IMR-90 (cell line): ENCODE data around the gene SLC35E2B. TPM values are rescaled to one million over a fixed set of nuclear protein-coding genes. Genes with fewer than 3 reads are reported as not detected.
A peak's percentile ranks its signal among the peaks of the same experiment; 100 is the strongest.

ENCODE experiments used
- ATAC-seq: fragments of 200-7000 bp; cut with Tn5 transposase; 2 replicates; pipeline ENCODE4 v1.9.1; 2020; ENCODE audit warnings: low read depth, mild to moderate bottlenecking, moderate library complexity
- BruUV-seq: library from RNA; stranded (reverse); fragments of 400-500 nt; replicated peaks from 2 replicates; lab custom pipeline; 2021; lab: Mats Ljungman, UMichigan
- CTCF ChIA-PET: fragments of 300-600 bp; formaldehyde crosslinking; extraction: SDS; loops from one replicate; lab custom pipeline; 2021; ENCODE audit warnings: antibody characterized with exemption; lab: Yijun Ruan, JAX
- POLR2A ChIA-PET: fragments of 300-600 bp; sonication (Branson Sonifier 250); formaldehyde crosslinking; loops from one replicate; lab custom pipeline; 2022; ENCODE audit warnings: antibody characterized with exemption; ENCODE audit not compliant: unreplicated experiment; lab: Charles Lee
- DNase-seq: peaks from one replicate; pipeline ENCODE4 v3.0.0; 2013
- H2AFZ ChIP-seq: replicated peaks from 2 replicates; pipeline ENCODE3; 2013; ENCODE audit warnings: low read length, mild to moderate bottlenecking; ENCODE audit not compliant: poor library complexity
- H2AK5ac ChIP-seq: 2 replicates; pipeline ENCODE4 v1.6.1; 2013; ENCODE audit warnings: low read depth, low read length, inconsistent platforms
- H2AK9ac ChIP-seq: replicated peaks from 2 replicates; pipeline ENCODE3; 2013; ENCODE audit warnings: mild to moderate bottlenecking, low read depth, low read length, moderate library complexity; ENCODE audit not compliant: poor library complexity
- H2BK120ac ChIP-seq: 2 replicates; pipeline ENCODE4 v1.6.1; 2013; ENCODE audit warnings: low read depth, low read length, inconsistent platforms
- H2BK15ac ChIP-seq: 3 replicates; pipeline ENCODE4 v1.6.1; 2013; ENCODE audit warnings: low read depth, low read length, inconsistent platforms
- H2BK20ac ChIP-seq: 2 replicates; pipeline ENCODE4 v1.6.1; 2013; ENCODE audit warnings: low read depth, mild to moderate bottlenecking, inconsistent platforms, low read length, moderate library complexity
- H2BK5ac ChIP-seq: 2 replicates; pipeline ENCODE4 v1.6.1; 2013; ENCODE audit warnings: mild to moderate bottlenecking, low read depth, low read length, inconsistent platforms; ENCODE audit not compliant: poor library complexity, severe bottlenecking
- H3K14ac ChIP-seq: replicated peaks from 2 replicates; pipeline ENCODE4 v1.6.1; 2013; ENCODE audit warnings: low read depth, low read length, inconsistent platforms
- H3K18ac ChIP-seq: 2 replicates; pipeline ENCODE4 v1.6.1; 2013; ENCODE audit warnings: low read depth, low read length, control low read depth
- H3K23ac ChIP-seq: 2 replicates; pipeline ENCODE4 v1.6.1; 2013; ENCODE audit warnings: low read depth, low read length, inconsistent platforms
- H3K27ac ChIP-seq: 2 replicates; pipeline ENCODE4 v1.5.1; 2013; ENCODE audit warnings: mild to moderate bottlenecking, control low read depth, low read length; ENCODE audit not compliant: insufficient read depth
- H3K27me3 ChIP-seq: 2 replicates; pipeline ENCODE4 v1.6.1; 2013; ENCODE audit warnings: low read length; ENCODE audit not compliant: control insufficient read depth, insufficient read depth
- H3K36me3 ChIP-seq: 2 replicates; pipeline ENCODE4 v1.6.1; 2013; ENCODE audit warnings: low read length, mixed read lengths; ENCODE audit not compliant: control insufficient read depth, insufficient read depth
- H3K4ac ChIP-seq: 2 replicates; pipeline ENCODE4 v1.6.1; 2013; ENCODE audit warnings: low read depth, low read length, inconsistent platforms
- H3K4me1 ChIP-seq: 2 replicates; pipeline ENCODE4 v1.6.1; 2013; ENCODE audit warnings: low read length, mixed read lengths; ENCODE audit not compliant: control insufficient read depth, insufficient read depth
- H3K4me2 ChIP-seq: 2 replicates; pipeline ENCODE4 v1.6.1; 2013; ENCODE audit warnings: low read depth, mild to moderate bottlenecking, control low read depth, low read length, moderate library complexity
- H3K4me3 ChIP-seq: 2 replicates; pipeline ENCODE4 v1.5.1; 2013; ENCODE audit warnings: low read depth, mild to moderate bottlenecking, control low read depth, low read length, moderate library complexity; ENCODE audit not compliant: insufficient read depth
- H3K56ac ChIP-seq: 2 replicates; pipeline ENCODE4 v1.6.1; 2013; ENCODE audit warnings: low read length, inconsistent platforms; ENCODE audit not compliant: insufficient read depth; ENCODE audit errors: extremely low read depth
- H3K79me1 ChIP-seq, 2 experiments: 2 replicates each; pipeline ENCODE4 v1.6.1; 2013; ENCODE audit warnings: low read length in 2 of 2, inconsistent platforms in 1 of 2, low read depth in 1 of 2
- H3K9ac ChIP-seq: 2 replicates; pipeline ENCODE4 v1.6.1; 2013; ENCODE audit warnings: low read depth, low read length, control low read depth
- H3K9me1 ChIP-seq: 2 replicates; pipeline ENCODE4 v1.6.1; 2013; ENCODE audit warnings: low read length, inconsistent platforms; ENCODE audit not compliant: insufficient read depth
- H3K9me3 ChIP-seq: 2 replicates; pipeline ENCODE4 v1.6.1; 2013; ENCODE audit warnings: low read length; ENCODE audit not compliant: control insufficient read depth, insufficient read depth
- H4K20me1 ChIP-seq: 2 replicates; pipeline ENCODE4 v1.6.1; 2013; ENCODE audit warnings: low read length, inconsistent platforms; ENCODE audit not compliant: insufficient read depth
- H4K5ac ChIP-seq: 2 replicates; pipeline ENCODE4 v1.6.1; 2013; ENCODE audit warnings: mild to moderate bottlenecking, low read depth, low read length, control low read depth
- H4K8ac ChIP-seq, 2 experiments: 2 replicates each; pipeline ENCODE4 v1.6.1; 2013; ENCODE audit warnings: low read depth in 2 of 2, low read length in 2 of 2, control low read depth in 1 of 2, inconsistent platforms in 1 of 2
- H4K91ac ChIP-seq: 2 replicates; pipeline ENCODE4 v1.6.1; 2013; ENCODE audit warnings: low read depth, low read length, inconsistent platforms; ENCODE audit not compliant: insufficient read depth
- FOS ChIP-seq: fragments of 150-350 bp; IDR thresholded peaks from 2 replicates; pipeline ENCODE4 v1.6.1; 2016; ENCODE audit warnings: low read depth, low read length
- MAFK ChIP-seq: IDR thresholded peaks from 2 replicates; pipeline ENCODE4 v1.6.1; 2012; ENCODE audit warnings: low read depth, low read length, improper control_type of control experiment
- RCOR1 ChIP-seq: IDR thresholded peaks from 2 replicates; pipeline ENCODE4 v1.6.1; 2012; ENCODE audit warnings: mild to moderate bottlenecking, low read length, improper control_type of control experiment; ENCODE audit not compliant: insufficient replicate concordance
- RFX5 ChIP-seq: IDR thresholded peaks from 2 replicates; pipeline ENCODE4 v1.8.0; 2012; ENCODE audit warnings: low read depth, mild to moderate bottlenecking, low read length, moderate library complexity
- SMC3 ChIP-seq: fragments of 150-350 bp; IDR thresholded peaks from 2 replicates; pipeline ENCODE4 v1.6.1; 2016; ENCODE audit warnings: low read depth, mild to moderate bottlenecking, antibody characterized with exemption, low read length, moderate library complexity
- whole genome bisulfite sequencing, 2 experiments: methylation state at CpG; one replicate each; pipeline versions ENCODE4 v1.1.5 to v1.1.7; 2013; ENCODE audit warnings: missing lambda C conversion rate in 2 of 2; ENCODE audit not compliant: insufficient read length in 1 of 2; ENCODE audit errors: extremely low coverage in 2 of 2; 5-methylcytosine and 5-hydroxymethylcytosine counted together
- dilution Hi-C: fragments of 300-500 bp; cut with HindIII; formaldehyde crosslinking; loops from one replicate; pipeline ENCODE4 v1.14.3; 2018; ENCODE audit warnings: low sequenced_read_pairs; ENCODE audit not compliant: unreplicated experiment
- in situ Hi-C: fragments of 300-500 bp; cut with MboI; formaldehyde crosslinking; loops from 3 replicates; pipeline ENCODE4 v1.14.3; 2019; ENCODE audit warnings: low sequenced_read_pairs, inconsistent platforms, mixed read lengths
- intact Hi-C: fragments of 100-400 bp; cut with micrococcal nuclease; formaldehyde crosslinking; loops from 2 replicates; pipeline ENCODE4 v1.10.0; 2022
- polyA plus RNA-seq, 3 experiments: library from polyadenylated mRNA; depleted of rRNA; stranded (reverse); fragments of >200 nt; gene quantifications; 2 replicates each; pipeline ENCODE4 v1.2.3, GENCODE V29; 2012; ENCODE audit warnings: low replicate concordance in 1 of 3
- total RNA-seq: library from RNA; depleted of rRNA; stranded (reverse); fragments of >200 nt; gene quantifications from 2 replicates; pipeline ENCODE4 v1.2.3, GENCODE V29; 2012
- TF ChIP-seq, protein P1 (sequence below): conservative IDR thresholded peaks from 2 replicates; pipeline ENCODE4 v1.5.1; 2012; ENCODE audit warnings: mild to moderate bottlenecking, low read depth, low read length, improper control_type of control experiment
- TF ChIP-seq, protein P2 (sequence below): fragments of 150-350 bp; IDR thresholded peaks from 2 replicates; pipeline ENCODE4 v1.6.1; 2017; ENCODE audit warnings: mild to moderate bottlenecking, antibody characterized with exemption, low read length, low read depth

The SLC35E2B gene
- total and polyA plus RNA-seq, 2 of the 4 experiments (the other 2 are of a cell fraction): 14.9 to 30.2 TPM

DNA sequence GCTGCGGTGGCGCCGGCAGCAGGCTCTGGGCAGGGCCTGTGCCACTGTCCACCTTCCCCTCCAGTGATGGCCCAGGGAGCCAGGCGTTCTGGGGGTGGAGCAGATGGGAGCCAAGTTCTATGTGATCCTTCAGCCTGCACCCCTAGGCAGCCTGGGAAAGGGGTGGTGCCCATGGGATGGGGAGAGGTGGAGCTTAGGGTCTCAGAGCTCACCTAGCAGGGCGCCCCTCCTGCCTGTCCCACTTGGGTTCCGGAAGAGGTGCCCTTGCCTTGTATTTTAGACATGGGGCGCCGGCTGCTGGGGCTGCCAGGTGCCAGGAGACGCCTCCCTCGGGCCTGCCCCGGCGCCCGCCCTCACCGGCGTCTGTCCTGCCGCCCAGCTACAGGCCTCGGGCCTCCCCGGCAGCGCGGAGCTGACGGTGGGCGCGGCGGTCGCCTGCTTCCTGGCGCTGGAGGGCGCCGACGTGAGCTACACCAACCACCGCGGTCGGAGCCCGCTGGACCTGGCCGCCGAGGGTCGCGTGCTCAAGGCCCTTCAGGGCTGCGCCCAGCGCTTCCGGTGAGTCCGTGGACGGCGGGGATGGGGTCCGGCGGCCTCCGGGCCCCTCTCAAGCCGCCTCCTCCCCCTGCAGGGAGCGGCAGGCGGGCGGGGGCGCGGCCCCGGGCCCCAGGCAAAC, 63.7 kb downstream of the SLC35E2B start:
- no peak overlapping the region for H4K91ac ChIP-seq
- H3K4ac ChIP-seq: no peak overlapping the region
- H2AK5ac ChIP-seq: no peak overlapping the region
- ChIA-PET POLR2A (no interaction called here), CTCF (no interaction called here)
- no peak overlapping the region for H2AK9ac ChIP-seq
- H4K5ac ChIP-seq: no peak overlapping the region
- dilution Hi-C loops: no loop called here
- H3K56ac ChIP-seq: no peak overlapping the region
- H4K20me1 ChIP-seq: peaks cover 8% of the 10 kb centered on the region
- no peak overlapping the region for H3K9ac ChIP-seq
- WGBS, 2 experiments: 73% methylated on average over 39 of the region's 53 CpGs; no CpG with 5 or more reads in 1 of the 2 experiments
- H3K4me1 ChIP-seq: no peaks in the 10 kb centered on the region; the same call in 1 of the 2 replicates
- TF ChIP-seq FOS (no peak), RCOR1 (no peak), SMC3 (no peak), RFX5 (no peak), MAFK (no peak)
- TF ChIP-seq, protein P1, sequence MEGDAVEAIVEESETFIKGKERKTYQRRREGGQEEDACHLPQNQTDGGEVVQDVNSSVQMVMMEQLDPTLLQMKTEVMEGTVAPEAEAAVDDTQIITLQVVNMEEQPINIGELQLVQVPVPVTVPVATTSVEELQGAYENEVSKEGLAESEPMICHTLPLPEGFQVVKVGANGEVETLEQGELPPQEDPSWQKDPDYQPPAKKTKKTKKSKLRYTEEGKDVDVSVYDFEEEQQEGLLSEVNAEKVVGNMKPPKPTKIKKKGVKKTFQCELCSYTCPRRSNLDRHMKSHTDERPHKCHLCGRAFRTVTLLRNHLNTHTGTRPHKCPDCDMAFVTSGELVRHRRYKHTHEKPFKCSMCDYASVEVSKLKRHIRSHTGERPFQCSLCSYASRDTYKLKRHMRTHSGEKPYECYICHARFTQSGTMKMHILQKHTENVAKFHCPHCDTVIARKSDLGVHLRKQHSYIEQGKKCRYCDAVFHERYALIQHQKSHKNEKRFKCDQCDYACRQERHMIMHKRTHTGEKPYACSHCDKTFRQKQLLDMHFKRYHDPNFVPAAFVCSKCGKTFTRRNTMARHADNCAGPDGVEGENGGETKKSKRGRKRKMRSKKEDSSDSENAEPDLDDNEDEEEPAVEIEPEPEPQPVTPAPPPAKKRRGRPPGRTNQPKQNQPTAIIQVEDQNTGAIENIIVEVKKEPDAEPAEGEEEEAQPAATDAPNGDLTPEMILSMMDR: no peak
- TF ChIP-seq, protein P2, sequence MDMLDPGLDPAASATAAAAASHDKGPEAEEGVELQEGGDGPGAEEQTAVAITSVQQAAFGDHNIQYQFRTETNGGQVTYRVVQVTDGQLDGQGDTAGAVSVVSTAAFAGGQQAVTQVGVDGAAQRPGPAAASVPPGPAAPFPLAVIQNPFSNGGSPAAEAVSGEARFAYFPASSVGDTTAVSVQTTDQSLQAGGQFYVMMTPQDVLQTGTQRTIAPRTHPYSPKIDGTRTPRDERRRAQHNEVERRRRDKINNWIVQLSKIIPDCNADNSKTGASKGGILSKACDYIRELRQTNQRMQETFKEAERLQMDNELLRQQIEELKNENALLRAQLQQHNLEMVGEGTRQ: no peak
- in situ Hi-C loops: no loop called here
- H3K23ac ChIP-seq: no peak overlapping the region
- BruUV-seq: no TSS peak
- DNase-seq (no peak), ATAC-seq (no peak)
- peaks cover 29% of the 10 kb centered on the region for H3K36me3 ChIP-seq
- H3K27ac ChIP-seq: no peak overlapping the region
- H3K27me3 ChIP-seq: no peaks in the 10 kb centered on the region
- intact Hi-C loops: no loop called here
- H2BK120ac ChIP-seq: no peak overlapping the region
- no peak overlapping the region for H3K4me3 ChIP-seq
- no peak overlapping the region for H4K8ac ChIP-seq
- no peak overlapping the region for H2BK20ac ChIP-seq
- no peaks in the 10 kb centered on the region for H3K9me1 ChIP-seq
- H3K14ac ChIP-seq: no peak overlapping the region
- H3K4me2 ChIP-seq: no peak overlapping the region
- no peak overlapping the region for H2BK5ac ChIP-seq
- peak overlapping the region; percentile 32 for H2AFZ ChIP-seq
- H2BK15ac ChIP-seq: no peak overlapping the region
- H3K18ac ChIP-seq: no peak overlapping the region
- no peaks in the 10 kb centered on the region for H3K9me3 ChIP-seq
- no peaks in the 10 kb centered on the region for H3K79me1 ChIP-seq
